ENCODE results near the gene SIGLEC12.

SIGLEC12 gene

GRCh38 chr19:51546650-51547396, 45.2 kb upstream of the SIGLEC12 start:
- Histone ChIP-seq H3K36me3 (no peaks in the 10 kb centered on the region), H3K27me3 (peaks cover 0 to 9% (median 0%) of the 10 kb centered on the region in 11 experiments; a peak in 3 of 22 replicates), H3K9ac (peak overlapping the region in 8 of 11 experiments; percentile 62 to 76 (median 72); a peak in 16 of 22 replicates), H4K20me1 (peaks cover 0 to 27% (median 0%) of the 10 kb centered on the region in 11 experiments; a peak in 2 of 22 replicates), H3K4me2 (peak overlapping the region; percentile 70 to 97 (median 92)), H3K9me3 (replicated peaks in 1 of 11) (no peaks in the 10 kb centered on the region), H3K4me3 (peak overlapping the region in 4 of 10 experiments; percentile 15 to 39 (median 30); a peak in 6 of 20 replicates), H3K27ac (peak overlapping the region in 9 of 11 experiments; percentile 53 to 93 (median 88); a peak in 18 of 22 replicates), H3K4me1 (peaks cover 60 to 94% (median 79%) of the 10 kb centered on the region in 10 experiments)
- TF ChIP-seq Cebpa-rat (IDR thresholded peaks at IDR 0.05): peak in 9 of 11 experiments; percentile 53 to 94 (median 86); a peak in 18 of 22 replicates

GRCh38 chr19:51546107-51546649, 44.6 kb upstream of the SIGLEC12 start:
- peak overlapping the region in 8 of 11 experiments; percentile 33 to 76 (median 66); a peak in 13 of 22 replicates for H3K9ac ChIP-seq
- no peaks in the 10 kb centered on the region for H3K36me3 ChIP-seq
- peak overlapping the region in 1 of 10 experiments; percentile 6; a peak in 3 of 20 replicates for H3K4me3 ChIP-seq
- H3K4me2 ChIP-seq: peak overlapping the region; percentile 70 to 97 (median 91)
- H4K20me1 ChIP-seq: peaks cover 0 to 26% (median 0%) of the 10 kb centered on the region in 11 experiments; a peak in 2 of 22 replicates
- no peaks in the 10 kb centered on the region for H3K9me3 ChIP-seq (replicated peaks in 1 of 11)
- H3K27me3 ChIP-seq: peaks cover 0 to 13% (median 0%) of the 10 kb centered on the region in 11 experiments; a peak in 3 of 22 replicates
- no peak for TF ChIP-seq Cebpa-rat (IDR thresholded peaks at IDR 0.05)
- peaks cover 54 to 88% (median 73%) of the 10 kb centered on the region in 10 experiments for H3K4me1 ChIP-seq
- peak overlapping the region in 9 of 11 experiments; percentile 34 to 93 (median 88); a peak in 18 of 22 replicates for H3K27ac ChIP-seq

- Histone ChIP-seq H4K20me1 (peaks cover 0 to 26% (median 0%) of the 10 kb centered on the region in 11 experiments; a peak in 2 of 22 replicates), H3K9ac (no peak overlapping the region), H3K27me3 (peaks cover 0 to 13% (median 0%) of the 10 kb centered on the region in 11 experiments; a peak in 3 of 22 replicates), H3K4me2 (peak overlapping the region in 6 of 11 experiments; percentile 14 to 97 (median 94); a peak in 9 of 22 replicates), H3K4me1 (peaks cover 33 to 66% (median 52%) of the 10 kb centered on the region in 10 experiments), H3K27ac (peak overlapping the region in 6 of 11 experiments; percentile 29 to 93 (median 88); a peak in 7 of 22 replicates), H3K9me3 (replicated peaks in 1 of 11) (no peaks in the 10 kb centered on the region), H3K4me3 (no peak overlapping the region), H3K36me3 (no peaks in the 10 kb centered on the region)
- TF ChIP-seq Cebpa-rat (IDR thresholded peaks at IDR 0.05): no peak
Measured at GRCh38 chr19:51544038-51544437, 42.4 kb upstream of the SIGLEC12 start.

- Histone ChIP-seq H3K36me3 (no peaks in the 10 kb centered on the region), H3K4me1 (peaks cover 20 to 53% (median 39%) of the 10 kb centered on the region in 10 experiments), H3K9ac (no peak overlapping the region), H3K4me3 (no peak overlapping the region), H3K9me3 (replicated peaks in 1 of 11) (no peaks in the 10 kb centered on the region), H3K27me3 (peaks cover 0 to 13% (median 0%) of the 10 kb centered on the region in 11 experiments; a peak in 3 of 22 replicates), H3K4me2 (peak overlapping the region in 6 of 11 experiments; percentile 5 to 55 (median 37); a peak in 8 of 22 replicates), H3K27ac (peak overlapping the region in 1 of 11 experiments; percentile 4; a peak in 1 of 22 replicates), H4K20me1 (peaks cover 0 to 26% (median 0%) of the 10 kb centered on the region in 11 experiments; a peak in 2 of 22 replicates)
- TF ChIP-seq Cebpa-rat (IDR thresholded peaks at IDR 0.05): no peak
Measured at GRCh38 chr19:51542699-51543098, 41.1 kb upstream of the SIGLEC12 start.

- Histone ChIP-seq H3K9me3 (replicated peaks in 1 of 11) (no peaks in the 10 kb centered on the region), H4K20me1 (peaks cover 0 to 22% (median 0%) of the 10 kb centered on the region in 11 experiments; a peak in 2 of 22 replicates), H3K27me3 (peaks cover 0 to 13% (median 0%) of the 10 kb centered on the region in 11 experiments; a peak in 3 of 22 replicates), H3K36me3 (no peaks in the 10 kb centered on the region), H3K4me1 (peaks cover 11 to 43% (median 29%) of the 10 kb centered on the region in 10 experiments), H3K4me2 (no peak overlapping the region), H3K27ac (peak overlapping the region in 2 of 11 experiments; percentile 4 to 38; a peak in 2 of 22 replicates), H3K4me3 (no peak overlapping the region), H3K9ac (no peak overlapping the region)
- TF ChIP-seq Cebpa-rat (IDR thresholded peaks at IDR 0.05): no peak
Measured at GRCh38 chr19:51541458-51542357, 40.1 kb upstream of the SIGLEC12 start.

- H3K27ac ChIP-seq: no peak overlapping the region
- no peak overlapping the region for H3K4me2 ChIP-seq
- H3K36me3 ChIP-seq: no peaks in the 10 kb centered on the region
Measured at GRCh38 chr19:51539821-51540366, 38.3 kb upstream of the SIGLEC12 start.

GRCh38 chr19:51535535-51535934, 33.9 kb upstream of the SIGLEC12 start:
- Histone ChIP-seq H3K4me2 (no peak overlapping the region), H3K27me3 (no peaks in the 10 kb centered on the region), H3K9me3 (replicated peaks in 1 of 11) (no peaks in the 10 kb centered on the region), H3K4me3 (no peak overlapping the region), H3K9ac (no peak overlapping the region), H3K36me3 (no peaks in the 10 kb centered on the region), H4K20me1 (no peaks in the 10 kb centered on the region), H3K4me1 (peaks cover 13 to 18% (median 16%) of the 10 kb centered on the region in 10 experiments), H3K27ac (no peak overlapping the region)
- no peak for TF ChIP-seq Cebpa-rat (IDR thresholded peaks at IDR 0.05)

More at GRCh38 chr19:51539821-51540366, 38.3 kb upstream of the SIGLEC12 start:
- Histone ChIP-seq H4K20me1 (peaks cover 0 to 13% (median 0%) of the 10 kb centered on the region in 11 experiments; a peak in 1 of 22 replicates), H3K9me3 (replicated peaks in 1 of 11) (no peaks in the 10 kb centered on the region), H3K4me3 (no peak overlapping the region), H3K9ac (no peak overlapping the region), H3K4me1 (peaks cover 0 to 26% (median 11%) of the 10 kb centered on the region in 10 experiments; a peak in 13 of 20 replicates), H3K27me3 (peaks cover 0 to 10% (median 0%) of the 10 kb centered on the region in 11 experiments; a peak in 3 of 22 replicates)
- TF ChIP-seq Cebpa-rat (IDR thresholded peaks at IDR 0.05): no peak
